Activated T-cell treated with anti-CD3 and anti-CD28 coated beads, Interleukin-2, amount 50 U/mL, for 24 hours (primary cell): Measurements from ENCODE around the gene FMNL2.

Source experiments
- DNase-seq: peaks from one replicate; pipeline ENCODE4 v3.0.0-alpha.2; 2020
- H3K27ac Mint-ChIP-seq: 2 replicates; pipeline ENCODE4 v1.8.0; 2020; ENCODE audit warnings: mild to moderate bottlenecking, mixed read lengths
- H3K27me3 Mint-ChIP-seq: 2 replicates; pipeline ENCODE4 v1.8.0; 2020; ENCODE audit warnings: mixed read lengths
- H3K36me3 Mint-ChIP-seq: 2 replicates; pipeline ENCODE4 v1.8.0; 2020; ENCODE audit warnings: low read depth, mixed read lengths
- H3K4me1 Mint-ChIP-seq: 2 replicates; pipeline ENCODE4 v1.8.0; 2020; ENCODE audit warnings: low read depth, mixed read lengths
- H3K4me3 Mint-ChIP-seq: 2 replicates; pipeline ENCODE4 v1.8.0; 2020; ENCODE audit warnings: mild to moderate bottlenecking, moderate library complexity, mixed read lengths
- H3K9me3 Mint-ChIP-seq: 2 replicates; pipeline ENCODE4 v1.8.0; 2020; ENCODE audit warnings: mixed read lengths

The FMNL2 gene

GRCh38 chr2:152553518-152553917 is 218.5 kb downstream of the FMNL2 start:
- no peak for DNase-seq
- no peaks in the 10 kb centered on the region for H3K4me1 Mint-ChIP-seq
- H3K36me3 Mint-ChIP-seq, result no peaks in the 10 kb centered on the region
- peaks cover 21% of the 10 kb centered on the region for H3K27me3 Mint-ChIP-seq
- H3K4me3 Mint-ChIP-seq, result no peak overlapping the region
- H3K27ac Mint-ChIP-seq, result no peak overlapping the region
- H3K9me3 Mint-ChIP-seq, result no peaks in the 10 kb centered on the region

- H3K27ac Mint-ChIP-seq, result no peak overlapping the region
- no peak for DNase-seq
- H3K36me3 Mint-ChIP-seq, result no peaks in the 10 kb centered on the region
- H3K4me3 Mint-ChIP-seq, result no peak overlapping the region
- no peaks in the 10 kb centered on the region for H3K9me3 Mint-ChIP-seq
- no peaks in the 10 kb centered on the region for H3K4me1 Mint-ChIP-seq
- H3K27me3 Mint-ChIP-seq, result peaks cover 21% of the 10 kb centered on the region
These were observed 220.1 kb downstream of the FMNL2 start for GRCh38 chr2:152555048-152555447.

GRCh38 chr2:152556506-152556905 is 221.5 kb downstream of the FMNL2 start:
- H3K27me3 Mint-ChIP-seq, result peaks cover 21% of the 10 kb centered on the region
- no peaks in the 10 kb centered on the region for H3K4me1 Mint-ChIP-seq
- no peaks in the 10 kb centered on the region for H3K36me3 Mint-ChIP-seq
- H3K4me3 Mint-ChIP-seq, result no peak overlapping the region
- DNase-seq, result no peak
- H3K9me3 Mint-ChIP-seq, result no peaks in the 10 kb centered on the region
- no peak overlapping the region for H3K27ac Mint-ChIP-seq

GRCh38 chr2:152557273-152557888 is 222.4 kb downstream of the FMNL2 start:
- no peak for DNase-seq
- no peaks in the 10 kb centered on the region for H3K4me1 Mint-ChIP-seq
- peaks cover 28% of the 10 kb centered on the region for H3K27me3 Mint-ChIP-seq
- H3K9me3 Mint-ChIP-seq, result no peaks in the 10 kb centered on the region
- H3K36me3 Mint-ChIP-seq, result no peaks in the 10 kb centered on the region
- H3K4me3 Mint-ChIP-seq, result no peak overlapping the region
- H3K27ac Mint-ChIP-seq, result no peak overlapping the region

- Mint-ChIP-seq H3K4me1 (no peaks in the 10 kb centered on the region), H3K27me3 (peaks cover 23% of the 10 kb centered on the region), H3K27ac (no peak overlapping the region), H3K9me3 (no peaks in the 10 kb centered on the region), H3K4me3 (no peak overlapping the region), H3K36me3 (no peaks in the 10 kb centered on the region)
- no peak for DNase-seq
These were observed 223.4 kb downstream of the FMNL2 start for GRCh38 chr2:152558158-152558984.

- Mint-ChIP-seq H3K4me3 (no peak overlapping the region), H3K27me3 (peaks cover 20% of the 10 kb centered on the region), H3K4me1 (no peaks in the 10 kb centered on the region), H3K36me3 (no peaks in the 10 kb centered on the region), H3K9me3 (no peaks in the 10 kb centered on the region), H3K27ac (no peak overlapping the region)
- no peak for DNase-seq
These were observed 224.0 kb downstream of the FMNL2 start for GRCh38 chr2:152559008-152559407.

- no peaks in the 10 kb centered on the region for H3K9me3 Mint-ChIP-seq
- peaks cover 20% of the 10 kb centered on the region for H3K27me3 Mint-ChIP-seq
- H3K4me1 Mint-ChIP-seq, result peaks cover 1% of the 10 kb centered on the region
- H3K4me3 Mint-ChIP-seq, result no peak overlapping the region
- H3K36me3 Mint-ChIP-seq, result no peaks in the 10 kb centered on the region
- no peak for DNase-seq
- no peak overlapping the region for H3K27ac Mint-ChIP-seq
These were observed 225.2 kb downstream of the FMNL2 start for GRCh38 chr2:152560166-152560565.

- Mint-ChIP-seq H3K36me3 (no peaks in the 10 kb centered on the region), H3K27ac (no peak overlapping the region), H3K9me3 (no peaks in the 10 kb centered on the region), H3K4me1 (peaks cover 1% of the 10 kb centered on the region), H3K4me3 (no peak overlapping the region), H3K27me3 (peaks cover 21% of the 10 kb centered on the region)
- DNase-seq, result no peak
These were observed 226.1 kb downstream of the FMNL2 start for GRCh38 chr2:152560873-152561595.

GRCh38 chr2:152562198-152562884 is 227.4 kb downstream of the FMNL2 start:
- Mint-ChIP-seq H3K4me1 (peaks cover 1% of the 10 kb centered on the region), H3K27ac (no peak overlapping the region), H3K4me3 (no peak overlapping the region), H3K36me3 (no peaks in the 10 kb centered on the region), H3K27me3 (peaks cover 28% of the 10 kb centered on the region), H3K9me3 (no peaks in the 10 kb centered on the region)
- DNase-seq, result no peak

- DNase-seq, result no peak
- Mint-ChIP-seq H3K27ac (no peak overlapping the region), H3K4me3 (no peak overlapping the region), H3K4me1 (peaks cover 1% of the 10 kb centered on the region), H3K9me3 (no peaks in the 10 kb centered on the region), H3K36me3 (no peaks in the 10 kb centered on the region), H3K27me3 (peaks cover 30% of the 10 kb centered on the region)
These were observed 228.8 kb downstream of the FMNL2 start for GRCh38 chr2:152563764-152564163.

- DNase-seq, result no peak
- Mint-ChIP-seq H3K27ac (no peak overlapping the region), H3K9me3 (no peaks in the 10 kb centered on the region), H3K4me3 (no peak overlapping the region), H3K27me3 (peaks cover 35% of the 10 kb centered on the region), H3K4me1 (peaks cover 1% of the 10 kb centered on the region), H3K36me3 (no peaks in the 10 kb centered on the region)
These were observed 230.0 kb downstream of the FMNL2 start for GRCh38 chr2:152564754-152565551.

GRCh38 chr2:152565884-152566727 is 231.1 kb downstream of the FMNL2 start:
- no peak for DNase-seq
- H3K4me3 Mint-ChIP-seq, result no peak overlapping the region
- no peaks in the 10 kb centered on the region for H3K9me3 Mint-ChIP-seq
- H3K27me3 Mint-ChIP-seq, result peaks cover 46% of the 10 kb centered on the region
- no peak overlapping the region for H3K27ac Mint-ChIP-seq
- H3K36me3 Mint-ChIP-seq, result no peaks in the 10 kb centered on the region
- H3K4me1 Mint-ChIP-seq, result peaks cover 1% of the 10 kb centered on the region

- DNase-seq, result no peak
- peaks cover 47% of the 10 kb centered on the region for H3K27me3 Mint-ChIP-seq
- H3K27ac Mint-ChIP-seq, result no peak overlapping the region
- no peaks in the 10 kb centered on the region for H3K36me3 Mint-ChIP-seq
- H3K9me3 Mint-ChIP-seq, result no peaks in the 10 kb centered on the region
- no peak overlapping the region for H3K4me3 Mint-ChIP-seq
- H3K4me1 Mint-ChIP-seq, result peaks cover 2% of the 10 kb centered on the region
These were observed 231.7 kb downstream of the FMNL2 start for GRCh38 chr2:152566728-152567069.
